ENCODE results near the gene SLIT1.

Gene SLIT1

GRCh38 chr10:97069576-97070362, 116.0 kb downstream of the SLIT1 start:
- no peak overlapping the region for H2BK12ac ChIP-seq (ENCODE audit: low read length in 2 of 2)
- H3K14ac ChIP-seq (ENCODE audit: low read length in 2 of 2), result no peak overlapping the region
- H3K9ac ChIP-seq (ENCODE audit: low read length), result no peak overlapping the region
- H3K18ac ChIP-seq (ENCODE audit: low read depth in 1 of 2, low read length in 2 of 2), result no peak overlapping the region
- H2BK5ac ChIP-seq (ENCODE audit: low read depth, low read length, poor library complexity, severe bottlenecking), result no peak overlapping the region
- H3K4ac ChIP-seq (ENCODE audit: low read depth in 1 of 2, low read length in 2 of 2), result no peak overlapping the region
- H4K91ac ChIP-seq (ENCODE audit: low read length), result no peak overlapping the region
- no peak overlapping the region for H2AK5ac ChIP-seq (ENCODE audit: low read length, severe bottlenecking)
- H3K27ac ChIP-seq (ENCODE audit: low read length, poor library complexity, severe bottlenecking), result no peak overlapping the region
- no peak overlapping the region for H2AFZ ChIP-seq (ENCODE audit: low read depth, low read length)
- H4K8ac ChIP-seq (ENCODE audit: low read length), result no peak overlapping the region
- H3K36me3 ChIP-seq (ENCODE audit: control insufficient read depth in 1 of 2, insufficient read depth in 2 of 2, low read depth in 1 of 2, low read length in 2 of 2), result no peaks in the 10 kb centered on the region
- H3K79me1 ChIP-seq (replicated peaks; ENCODE audit: low read length, poor library complexity, severe bottlenecking), result no peaks in the 10 kb centered on the region
- H2BK120ac ChIP-seq (ENCODE audit: low read depth, low read length), result no peak overlapping the region
- H3K27me3 ChIP-seq (ENCODE audit: control insufficient read depth in 1 of 2, insufficient read depth in 1 of 2, low read length in 2 of 2), result peaks cover 84 to 85% of the 10 kb centered on the region in 2 experiments
- peak; percentile 42 for DNase-seq
- peaks cover 3% of the 10 kb centered on the region for H3K4me1 ChIP-seq (ENCODE audit: control insufficient read depth, insufficient read depth, low read depth, low read length)
- no peak overlapping the region for H3K4me2 ChIP-seq (ENCODE audit: low read length, poor library complexity, severe bottlenecking)
- no peak overlapping the region for H3K4me3 ChIP-seq (ENCODE audit: insufficient read depth in 1 of 2, low read depth in 1 of 2, low read length in 2 of 2)
- peaks cover 9% of the 10 kb centered on the region for H3K9me3 ChIP-seq (ENCODE audit: control insufficient read depth, low read length)
- no peak overlapping the region for H2BK15ac ChIP-seq (ENCODE audit: low read depth, poor library complexity, severe bottlenecking)
- H3K23ac ChIP-seq (ENCODE audit: low read length in 2 of 2), result no peak overlapping the region
- 62% methylated on average over 9 of the region's 11 CpGs for WGBS

DNA sequence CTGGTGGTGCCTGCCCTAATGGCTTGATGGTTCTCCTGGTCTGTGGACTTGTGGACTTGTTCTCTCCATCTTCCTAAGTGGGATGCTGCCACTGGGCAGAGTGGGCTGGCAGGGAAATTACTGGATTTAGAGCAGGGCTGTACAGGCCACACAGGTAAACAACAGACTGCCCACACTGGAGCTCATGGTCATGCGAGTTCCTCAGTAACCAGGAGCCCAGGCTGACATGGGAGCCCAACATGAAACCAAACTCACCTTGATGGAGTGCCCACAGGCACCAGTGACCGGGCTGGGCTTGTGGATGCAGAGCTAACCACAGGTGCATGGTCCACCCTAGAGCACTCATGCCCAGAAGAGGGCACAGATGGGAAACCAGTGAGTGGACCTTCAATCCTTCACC, 116.7 kb downstream of the SLIT1 start:
- 73% methylated on average over 2 of the region's 2 CpGs for WGBS

DNA sequence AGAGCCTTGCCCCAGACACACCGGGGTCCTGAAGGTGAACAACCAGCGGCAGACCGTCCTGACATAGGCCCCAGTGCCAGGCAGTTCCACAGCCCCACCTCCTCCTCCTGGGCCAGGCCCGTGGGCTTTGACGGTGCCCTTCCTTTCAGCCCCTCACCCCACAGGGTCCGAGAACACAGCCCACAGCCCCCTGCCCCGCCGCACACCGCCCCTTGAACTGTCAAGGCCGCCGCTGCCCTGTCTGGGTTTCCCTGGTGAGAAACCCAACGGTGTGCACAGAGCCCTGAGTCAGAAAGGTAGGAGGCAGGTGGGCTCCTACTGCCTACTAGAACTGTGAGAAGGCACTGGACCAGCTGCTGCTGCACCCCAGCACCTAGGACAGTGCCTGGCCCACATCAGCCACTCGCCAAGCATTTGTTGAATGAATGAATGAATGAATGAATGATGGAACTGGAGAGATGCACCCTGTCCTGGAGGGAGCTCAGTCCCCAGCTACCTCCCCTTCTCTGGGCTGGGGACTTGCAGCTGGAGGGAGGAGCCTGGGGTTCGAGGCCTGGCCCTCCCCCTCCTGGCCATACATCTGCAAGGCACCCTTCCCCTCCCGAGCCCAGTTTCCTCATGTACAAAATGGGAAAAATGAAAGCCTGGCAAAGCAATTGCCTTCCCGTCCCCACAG, 117.9 kb downstream of the SLIT1 start:
- Histone ChIP-seq H3K79me1 (replicated peaks; ENCODE audit: low read length, poor library complexity, severe bottlenecking) (no peaks in the 10 kb centered on the region), H2AK5ac (ENCODE audit: low read length, severe bottlenecking) (no peak overlapping the region), H3K27me3 (ENCODE audit: control insufficient read depth in 1 of 2, insufficient read depth in 1 of 2, low read length in 2 of 2) (peaks cover 74 to 77% of the 10 kb centered on the region in 2 experiments), H3K14ac (ENCODE audit: low read length in 2 of 2) (no peak overlapping the region), H2BK120ac (ENCODE audit: low read depth, low read length) (no peak overlapping the region), H3K9ac (ENCODE audit: low read length) (no peak overlapping the region), H4K8ac (ENCODE audit: low read length) (no peak overlapping the region), H2AFZ (ENCODE audit: low read depth, low read length) (no peak overlapping the region), H2BK15ac (ENCODE audit: low read depth, poor library complexity, severe bottlenecking) (no peak overlapping the region), H3K23ac (ENCODE audit: low read length in 2 of 2) (no peak overlapping the region), H3K18ac (ENCODE audit: low read depth in 1 of 2, low read length in 2 of 2) (no peak overlapping the region), H3K36me3 (ENCODE audit: control insufficient read depth in 1 of 2, insufficient read depth in 2 of 2, low read depth in 1 of 2, low read length in 2 of 2) (no peaks in the 10 kb centered on the region), H4K91ac (ENCODE audit: low read length) (no peak overlapping the region), H2BK12ac (ENCODE audit: low read length in 2 of 2) (no peak overlapping the region), H3K27ac (ENCODE audit: low read length, poor library complexity, severe bottlenecking) (no peak overlapping the region), H3K4me3 (ENCODE audit: insufficient read depth in 1 of 2, low read depth in 1 of 2, low read length in 2 of 2) (no peak overlapping the region), H2BK5ac (ENCODE audit: low read depth, low read length, poor library complexity, severe bottlenecking) (no peak overlapping the region), H3K9me3 (ENCODE audit: control insufficient read depth, low read length) (peaks cover 9% of the 10 kb centered on the region), H3K4ac (ENCODE audit: low read depth in 1 of 2, low read length in 2 of 2) (no peak overlapping the region), H3K4me1 (ENCODE audit: control insufficient read depth, insufficient read depth, low read depth, low read length) (peaks cover 3% of the 10 kb centered on the region), H3K4me2 (ENCODE audit: low read length, poor library complexity, severe bottlenecking) (no peak overlapping the region)
- whole genome bisulfite sequencing, result 75% methylated on average over 16 of the region's 16 CpGs
- no peak for DNase-seq

More for the DNA sequence above, 116.7 kb downstream of the SLIT1 start:
- no peak overlapping the region for H2BK12ac ChIP-seq (ENCODE audit: low read length in 2 of 2)
- H4K8ac ChIP-seq (ENCODE audit: low read length), result no peak overlapping the region
- no peak overlapping the region for H2AK5ac ChIP-seq (ENCODE audit: low read length, severe bottlenecking)
- H3K18ac ChIP-seq (ENCODE audit: low read depth in 1 of 2, low read length in 2 of 2), result no peak overlapping the region
- H3K27ac ChIP-seq (ENCODE audit: low read length, poor library complexity, severe bottlenecking), result no peak overlapping the region
- H3K14ac ChIP-seq (ENCODE audit: low read length in 2 of 2), result no peak overlapping the region
- H3K4me3 ChIP-seq (ENCODE audit: insufficient read depth in 1 of 2, low read depth in 1 of 2, low read length in 2 of 2), result no peak overlapping the region
- H3K4me2 ChIP-seq (ENCODE audit: low read length, poor library complexity, severe bottlenecking), result no peak overlapping the region
- no peak overlapping the region for H3K4ac ChIP-seq (ENCODE audit: low read depth in 1 of 2, low read length in 2 of 2)
- H2BK120ac ChIP-seq (ENCODE audit: low read depth, low read length), result no peak overlapping the region
- H2BK15ac ChIP-seq (ENCODE audit: low read depth, poor library complexity, severe bottlenecking), result no peak overlapping the region
- H3K9me3 ChIP-seq (ENCODE audit: control insufficient read depth, low read length), result peaks cover 9% of the 10 kb centered on the region
- no peak for DNase-seq
- no peak overlapping the region for H2BK5ac ChIP-seq (ENCODE audit: low read depth, low read length, poor library complexity, severe bottlenecking)
- H4K91ac ChIP-seq (ENCODE audit: low read length), result no peak overlapping the region
- H3K23ac ChIP-seq (ENCODE audit: low read length in 2 of 2), result no peak overlapping the region
- no peak overlapping the region for H3K9ac ChIP-seq (ENCODE audit: low read length)
- peaks cover 81 to 85% of the 10 kb centered on the region in 2 experiments for H3K27me3 ChIP-seq (ENCODE audit: control insufficient read depth in 1 of 2, insufficient read depth in 1 of 2, low read length in 2 of 2)
- H3K36me3 ChIP-seq (ENCODE audit: control insufficient read depth in 1 of 2, insufficient read depth in 2 of 2, low read depth in 1 of 2, low read length in 2 of 2), result no peaks in the 10 kb centered on the region
- no peak overlapping the region for H2AFZ ChIP-seq (ENCODE audit: low read depth, low read length)
- H3K4me1 ChIP-seq (ENCODE audit: control insufficient read depth, insufficient read depth, low read depth, low read length), result peaks cover 3% of the 10 kb centered on the region
- no peaks in the 10 kb centered on the region for H3K79me1 ChIP-seq (replicated peaks; ENCODE audit: low read length, poor library complexity, severe bottlenecking)

GRCh38 chr10:97066877-97067555, 118.7 kb downstream of the SLIT1 start:
- H3K9me3 ChIP-seq (ENCODE audit: control insufficient read depth, low read length), result peaks cover 9% of the 10 kb centered on the region
- H4K91ac ChIP-seq (ENCODE audit: low read length), result no peak overlapping the region
- H3K4me2 ChIP-seq (ENCODE audit: low read length, poor library complexity, severe bottlenecking), result no peak overlapping the region
- no peak overlapping the region for H3K27ac ChIP-seq (ENCODE audit: low read length, poor library complexity, severe bottlenecking)
- no peak overlapping the region for H2BK120ac ChIP-seq (ENCODE audit: low read depth, low read length)
- H3K23ac ChIP-seq (ENCODE audit: low read length in 2 of 2), result peak overlapping the region in 1 of 2 experiments; percentile 56
- peaks cover 3% of the 10 kb centered on the region for H3K4me1 ChIP-seq (ENCODE audit: control insufficient read depth, insufficient read depth, low read depth, low read length)
- no peak overlapping the region for H2AFZ ChIP-seq (ENCODE audit: low read depth, low read length)
- no peak overlapping the region for H3K14ac ChIP-seq (ENCODE audit: low read length in 2 of 2)
- no peak overlapping the region for H2BK12ac ChIP-seq (ENCODE audit: low read length in 2 of 2)
- H3K79me1 ChIP-seq (replicated peaks; ENCODE audit: low read length, poor library complexity, severe bottlenecking), result no peaks in the 10 kb centered on the region
- H3K18ac ChIP-seq (ENCODE audit: low read depth in 1 of 2, low read length in 2 of 2), result no peak overlapping the region
- no peak overlapping the region for H3K9ac ChIP-seq (ENCODE audit: low read length)
- H3K4me3 ChIP-seq (ENCODE audit: insufficient read depth in 1 of 2, low read depth in 1 of 2, low read length in 2 of 2), result peak overlapping the region in 1 of 2 experiments; percentile 20
- no peak for DNase-seq
- H2BK5ac ChIP-seq (ENCODE audit: low read depth, low read length, poor library complexity, severe bottlenecking), result no peak overlapping the region
- H2AK5ac ChIP-seq (ENCODE audit: low read length, severe bottlenecking), result no peak overlapping the region
- peaks cover 69 to 78% of the 10 kb centered on the region in 2 experiments for H3K27me3 ChIP-seq (ENCODE audit: control insufficient read depth in 1 of 2, insufficient read depth in 1 of 2, low read length in 2 of 2)
- H3K36me3 ChIP-seq (ENCODE audit: control insufficient read depth in 1 of 2, insufficient read depth in 2 of 2, low read depth in 1 of 2, low read length in 2 of 2), result no peaks in the 10 kb centered on the region
- no peak overlapping the region for H3K4ac ChIP-seq (ENCODE audit: low read depth in 1 of 2, low read length in 2 of 2)
- no peak overlapping the region for H2BK15ac ChIP-seq (ENCODE audit: low read depth, poor library complexity, severe bottlenecking)
- H4K8ac ChIP-seq (ENCODE audit: low read length), result no peak overlapping the region
- 78% methylated on average over 13 of the region's 13 CpGs for WGBS

All from mesenchymal stem cell (in vitro differentiated cells and primary cell).